GM18861 (cell line): Measurements from ENCODE around the gene UGT1A8.
"Not testable (repeated sequence)": the region's sequence is repeated elsewhere in the genome, so short reads cannot be mapped to it uniquely, and the experiment has no call there.

Experiments used
- ATAC-seq: cut with Tn5 transposase; IDR thresholded peaks from one replicate; pipeline ENCODE4 v1.9.1; 2021; ENCODE audit not compliant: unreplicated experiment

The UGT1A8 gene

DNA sequence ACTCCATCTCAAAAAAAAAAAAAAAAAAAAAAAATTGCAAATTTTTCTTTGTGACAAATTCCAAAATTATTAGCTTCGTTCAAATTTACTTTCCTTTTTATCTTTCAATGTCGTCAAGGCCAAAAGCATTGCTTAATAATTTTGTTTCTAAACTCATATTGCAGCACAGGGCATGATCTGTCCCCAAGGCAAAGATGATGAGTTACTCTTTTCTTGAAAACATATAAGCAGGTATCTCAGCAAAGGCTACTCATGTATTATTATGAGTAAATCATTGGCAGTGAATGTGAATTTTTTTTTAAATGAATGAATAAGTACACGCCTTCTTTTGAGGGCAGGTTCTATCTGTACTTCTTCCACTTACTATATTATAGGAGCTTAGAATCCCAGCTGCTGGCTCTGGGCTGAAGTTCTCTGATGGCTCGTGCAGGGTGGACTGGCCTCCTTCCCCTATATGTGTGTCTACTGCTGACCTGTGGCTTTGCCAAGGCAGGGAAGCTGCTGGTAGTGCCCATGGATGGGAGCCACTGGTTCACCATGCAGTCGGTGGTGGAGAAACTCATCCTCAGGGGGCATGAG lies 64.2 kb downstream of the UGT1A8 start, which contains the start of gene UGT1A7:
UGT1A7 (plus strand) TSS at position 381 of the 579 bp plus-strand sequence; CDS start at position 418, 37 bp downstream.
- no peak for ATAC-seq

DNA sequence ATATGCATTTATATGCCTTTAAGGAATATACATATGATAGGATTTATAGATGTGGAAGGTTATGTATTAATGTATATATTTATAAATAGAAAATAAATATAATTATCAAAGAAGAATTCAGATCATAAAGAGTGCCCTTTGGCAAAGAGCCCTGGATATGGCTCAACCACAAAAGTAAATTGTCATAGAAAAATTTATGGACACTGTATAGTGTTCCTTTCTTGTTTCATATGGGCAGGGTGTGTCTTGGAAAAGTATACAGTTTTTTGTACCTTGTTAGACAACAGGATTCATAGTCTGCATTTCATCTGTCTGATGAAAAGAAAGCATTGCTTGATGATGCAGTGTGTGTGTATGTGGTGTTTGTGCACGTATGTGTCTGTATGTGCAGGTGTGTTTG lies 67.2 kb downstream of the UGT1A8 start:
- ATAC-seq, result no peak

DNA sequence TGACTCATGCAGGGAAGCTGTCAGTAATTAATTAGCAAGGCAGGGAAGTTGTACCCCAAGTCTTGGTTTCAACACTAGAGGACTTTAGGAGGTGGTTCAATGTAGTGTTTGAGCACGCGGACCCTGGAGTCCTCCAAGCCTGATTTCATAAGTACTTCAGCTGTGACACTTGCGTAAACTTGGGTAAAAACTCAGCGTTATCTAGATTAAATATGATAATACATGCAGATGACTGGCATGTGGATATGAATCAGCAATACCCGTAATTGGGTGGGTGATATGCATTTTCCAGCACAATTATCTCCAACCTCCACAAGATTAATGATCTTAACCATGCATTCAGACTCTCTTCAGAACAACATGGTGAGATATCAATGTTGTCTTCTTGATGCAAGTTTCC lies 69.5 kb downstream of the UGT1A8 start:
- no peak for ATAC-seq

DNA sequence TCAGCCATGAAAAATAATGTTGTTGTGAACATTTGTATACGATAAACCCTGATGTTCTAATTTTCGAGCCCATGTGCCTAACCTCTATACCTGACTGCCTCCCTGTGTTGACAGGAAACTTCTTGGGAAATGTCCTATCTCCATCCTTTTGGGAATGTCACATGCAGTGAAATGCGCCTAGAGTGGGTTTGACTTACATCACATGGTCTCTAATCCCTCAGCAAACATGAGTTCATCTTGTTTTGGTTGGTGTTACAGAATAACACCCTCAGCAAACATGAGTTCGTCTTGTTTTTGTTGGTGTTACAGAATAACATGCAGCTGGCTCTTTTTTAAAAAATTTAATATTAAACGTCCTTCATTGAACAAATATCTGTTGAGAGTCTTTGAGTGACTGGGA lies 70.9 kb downstream of the UGT1A8 start:
- ATAC-seq, result no peak

DNA sequence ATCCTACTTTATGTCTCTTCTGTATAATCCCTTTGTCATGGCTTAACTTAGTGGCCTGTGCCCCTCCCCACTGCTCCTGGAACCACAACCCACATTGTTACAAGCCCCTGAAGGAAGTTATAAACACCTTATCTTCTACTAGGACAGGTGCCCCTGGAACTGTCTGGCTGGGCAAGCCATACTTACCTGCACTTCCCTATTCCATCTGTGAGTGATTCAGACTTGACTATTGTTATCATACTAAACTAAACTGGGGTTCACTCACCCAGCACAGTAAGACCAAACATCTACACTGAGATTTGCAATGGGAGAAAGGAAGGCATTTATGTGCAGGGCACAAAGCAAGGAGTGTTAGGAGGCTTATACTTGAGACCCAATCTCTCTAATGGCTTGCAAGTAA lies 71.6 kb downstream of the UGT1A8 start:
- ATAC-seq, result no peak

DNA sequence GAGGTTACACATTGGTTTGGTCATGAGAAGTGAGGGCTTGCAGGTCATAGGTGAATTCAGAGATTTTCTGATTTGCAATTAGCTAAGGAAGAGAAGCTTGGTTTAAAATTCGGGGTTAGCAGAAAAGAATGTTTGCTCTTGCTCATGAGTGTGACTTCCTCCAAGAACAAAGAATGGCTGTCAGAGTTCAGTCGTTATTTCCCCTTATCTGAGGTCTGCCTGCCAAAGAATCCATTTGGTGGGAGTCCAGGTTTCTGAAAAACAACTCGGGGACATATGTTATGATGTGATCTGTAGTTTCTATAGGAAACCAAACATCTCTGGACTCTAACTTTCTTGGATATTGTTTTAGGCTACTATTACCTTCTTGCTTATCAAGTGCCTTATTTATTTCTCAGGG lies 72.1 kb downstream of the UGT1A8 start:
- ATAC-seq, result no peak

DNA sequence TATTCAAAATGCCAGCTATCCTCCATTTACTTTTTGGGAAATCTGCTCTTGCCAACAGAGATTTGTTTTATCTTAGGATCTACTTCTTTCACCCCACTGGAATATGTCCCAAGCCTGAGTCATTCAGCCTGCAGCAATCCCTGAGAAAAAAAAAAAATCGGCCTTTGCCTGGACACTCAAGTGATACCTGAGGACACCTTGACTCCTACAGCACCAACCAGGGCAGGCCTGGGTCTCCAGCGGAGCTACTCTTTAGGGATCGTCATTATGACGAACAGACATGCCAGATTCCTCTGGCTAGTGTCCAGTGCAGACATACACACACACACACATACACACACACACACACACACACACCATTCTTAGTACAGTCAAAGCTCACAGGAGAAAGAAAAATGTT lies 73.0 kb downstream of the UGT1A8 start:
- no peak for ATAC-seq

DNA sequence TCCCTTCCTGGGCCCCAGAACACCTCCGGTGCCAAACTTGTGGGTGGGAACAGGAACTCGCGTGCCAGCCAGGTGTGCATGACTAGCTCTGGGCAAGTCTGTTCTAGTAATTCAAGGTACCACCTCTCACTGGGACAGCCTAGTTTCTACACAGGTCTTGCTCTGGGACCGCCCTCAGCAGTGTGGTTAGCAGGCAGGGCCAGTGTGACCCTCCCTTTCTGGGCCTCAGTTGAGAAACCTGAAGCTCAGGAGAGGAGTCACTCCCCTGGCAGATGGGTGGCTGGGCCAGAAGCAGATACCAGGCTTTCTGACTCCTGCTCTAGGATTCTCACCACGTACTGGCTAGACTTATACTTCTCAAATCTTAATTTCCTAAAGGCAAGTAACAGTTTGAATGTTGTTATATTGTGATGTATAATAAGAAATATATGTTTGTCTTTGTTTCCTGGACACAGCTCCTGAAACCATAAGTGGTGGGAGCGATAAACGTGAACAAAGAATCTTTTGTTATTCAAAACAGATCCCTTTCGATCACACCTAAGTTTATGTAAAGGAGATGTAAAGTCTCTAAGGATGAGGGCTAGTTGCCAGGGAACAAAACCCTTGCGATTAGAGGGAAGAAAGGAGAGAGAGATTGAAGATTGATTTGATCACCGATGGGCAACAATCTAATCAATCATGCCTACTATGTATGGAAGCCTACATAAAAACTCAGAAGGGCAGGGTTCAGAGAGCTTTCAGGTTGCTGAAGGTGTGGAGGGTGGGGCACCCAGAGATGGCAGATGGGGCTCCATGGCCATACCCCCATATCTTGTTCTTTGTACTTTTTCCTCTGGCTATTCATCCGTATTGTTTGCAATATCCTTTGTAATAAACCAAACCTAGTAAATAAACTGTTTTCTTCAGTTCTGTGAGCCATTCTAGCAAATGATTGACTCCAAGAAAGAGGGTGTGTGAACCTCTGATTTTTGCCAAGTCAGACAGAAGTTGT lies 74.3 kb downstream of the UGT1A8 start:
- ATAC-seq, result no peak

DNA sequence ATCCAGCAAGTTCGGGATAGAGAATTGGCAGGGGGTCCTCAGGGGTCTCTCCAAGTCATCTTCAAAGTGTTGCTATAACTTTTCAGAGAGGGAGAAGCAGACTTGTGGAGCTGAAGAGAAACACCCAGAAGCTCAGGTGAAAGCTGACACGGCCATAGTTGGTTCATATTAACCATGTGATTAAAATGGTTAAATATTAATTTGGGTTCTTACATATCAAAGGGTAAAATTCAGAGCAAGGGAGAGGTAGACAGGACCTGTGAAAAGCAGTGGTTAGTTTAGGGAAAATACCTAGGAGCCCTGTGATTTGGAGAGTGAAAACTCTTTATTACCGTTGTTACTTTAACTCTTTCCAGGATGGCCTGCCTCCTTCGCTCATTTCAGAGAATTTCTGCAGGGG lies 75.2 kb downstream of the UGT1A8 start, which contains the start of gene UGT1A6:
UGT1A6 (plus strand) TSS at position 243 of the 400 bp plus-strand sequence; CDS start at position 358, 115 bp downstream.
- no peak for ATAC-seq

DNA sequence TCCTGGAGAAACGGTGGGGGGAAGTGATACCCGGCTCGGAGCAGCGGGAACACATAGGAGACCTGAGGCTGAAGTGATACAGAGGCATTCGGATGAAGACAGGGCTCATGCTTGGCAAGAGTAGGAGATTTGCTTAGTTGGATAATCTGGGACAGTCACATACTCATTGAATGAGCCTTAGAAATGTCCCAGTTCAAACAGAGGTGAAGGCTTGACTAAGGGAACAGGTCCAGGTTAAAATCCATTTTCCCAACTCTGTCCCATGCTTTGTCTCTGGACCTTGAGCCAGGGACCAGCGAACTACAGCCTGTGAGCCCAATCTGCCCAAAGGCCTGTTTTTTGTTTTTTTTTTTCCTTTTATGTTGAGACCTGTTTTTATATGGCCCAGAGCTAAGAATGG lies 76.5 kb downstream of the UGT1A8 start:
- no peak for ATAC-seq

DNA sequence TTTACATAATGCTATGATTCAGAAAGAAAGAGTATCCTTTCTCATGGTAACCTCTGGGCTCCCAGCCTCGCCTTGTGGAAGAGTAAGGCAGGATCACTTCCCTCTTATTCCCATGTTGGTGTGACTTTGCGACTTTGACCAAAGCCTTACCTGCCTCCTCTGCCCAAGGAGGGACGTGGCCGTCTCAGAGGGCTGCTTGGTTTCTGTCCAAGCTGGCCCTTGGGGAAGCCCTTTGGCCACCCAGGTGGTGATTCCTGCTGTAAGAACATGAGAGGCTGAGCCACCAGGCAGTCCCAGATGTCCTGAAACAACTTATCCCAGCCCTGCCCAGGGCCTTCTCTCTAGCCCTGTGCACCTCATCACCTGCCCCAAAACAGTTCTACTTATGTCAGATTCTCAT lies 81.3 kb downstream of the UGT1A8 start:
- ATAC-seq, result no peak

DNA sequence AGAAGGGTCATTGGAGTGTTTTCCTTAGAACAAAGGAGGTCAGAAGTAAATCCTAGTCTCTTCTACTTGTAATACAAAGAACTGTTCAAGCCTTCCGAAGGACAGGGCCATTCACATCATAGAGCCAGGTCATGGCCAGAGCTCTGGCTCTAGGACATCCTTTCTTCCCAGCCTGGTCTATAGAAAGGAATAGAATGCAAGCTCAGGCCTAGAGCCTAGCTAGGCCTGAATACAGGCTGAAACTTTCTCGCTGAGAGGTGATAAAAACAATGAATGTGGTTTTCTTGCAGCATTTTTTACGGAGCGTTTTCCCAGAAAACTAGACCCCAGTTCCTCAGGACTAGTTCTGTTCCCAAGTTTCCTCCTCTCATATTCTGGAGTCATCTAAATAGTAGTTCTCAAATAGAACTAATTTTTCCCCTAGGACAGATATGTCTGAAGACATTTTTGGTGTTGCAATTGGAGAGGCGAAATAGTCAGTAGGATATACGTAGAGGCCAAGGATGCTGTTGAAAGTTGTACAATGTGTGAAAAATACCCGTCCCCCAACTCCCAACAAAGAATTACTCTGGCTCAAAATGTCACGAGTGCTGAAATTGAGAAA lies 82.1 kb downstream of the UGT1A8 start:
- no peak for ATAC-seq

DNA sequence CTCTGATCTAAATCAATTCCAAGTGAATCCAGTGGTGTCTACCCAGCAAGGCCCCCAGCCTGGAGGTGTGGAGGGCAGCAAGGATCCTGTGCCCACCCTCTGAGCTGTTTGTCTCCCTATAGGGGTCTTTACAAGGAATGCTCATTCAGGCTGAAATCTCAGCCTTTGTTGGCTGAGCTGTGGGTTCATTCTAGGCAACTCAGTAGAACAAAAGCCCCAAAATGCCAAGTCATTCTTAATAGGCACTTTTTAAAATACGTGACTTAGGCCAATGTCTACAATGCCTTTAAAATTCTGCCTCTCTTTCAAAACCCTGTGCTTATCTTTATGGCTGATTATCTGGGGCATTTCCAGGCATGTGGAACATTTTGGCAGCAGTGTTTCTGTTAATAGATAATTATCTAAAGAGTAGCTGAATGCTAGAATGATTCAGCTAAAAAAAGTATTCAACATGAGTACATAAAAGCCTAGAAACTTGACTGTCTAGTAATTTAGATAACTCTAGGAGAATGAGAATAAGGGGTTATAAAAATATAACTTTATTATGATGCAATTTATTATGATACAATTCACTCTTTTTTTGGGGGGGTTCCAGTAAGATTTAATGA lies 82.7 kb downstream of the UGT1A8 start:
- no peak for ATAC-seq

DNA sequence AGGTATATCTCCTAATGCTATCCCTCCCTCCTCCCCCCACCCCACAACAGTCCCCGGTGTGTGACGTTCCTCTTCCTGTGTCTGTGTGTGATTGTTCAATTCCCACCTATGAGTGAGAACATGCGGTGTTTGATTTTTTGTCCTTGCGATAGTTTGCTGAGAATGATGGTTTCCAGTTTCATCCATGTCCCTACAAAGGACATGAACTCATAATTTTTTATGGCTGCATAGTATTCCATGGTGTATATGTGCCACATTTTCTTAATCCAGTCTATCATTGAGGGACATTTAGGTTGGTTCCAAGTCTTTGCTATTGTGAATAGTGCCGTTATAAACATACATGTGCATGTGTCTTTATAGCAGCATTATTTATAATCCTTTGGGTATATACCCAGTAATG lies 83.4 kb downstream of the UGT1A8 start:
- not testable (repeated sequence) for ATAC-seq

DNA sequence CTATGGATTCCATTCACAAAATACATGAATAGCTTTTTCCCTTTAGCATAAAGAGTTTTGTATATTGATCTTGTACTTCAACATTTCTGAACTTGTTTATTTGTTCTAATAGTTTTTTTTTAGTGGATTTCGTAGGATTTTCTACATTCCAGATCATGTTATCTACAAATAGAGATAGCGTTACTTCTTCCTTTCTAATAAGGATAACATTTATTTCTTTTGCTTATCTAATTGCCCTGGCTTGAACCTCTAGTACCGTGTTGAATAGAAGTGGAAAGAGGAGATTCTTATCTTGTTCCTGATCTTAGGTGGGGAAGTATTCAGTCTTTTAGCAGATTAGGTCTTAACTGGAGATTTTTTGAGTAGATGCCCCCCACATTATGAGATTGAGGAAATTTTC lies 84.8 kb downstream of the UGT1A8 start:
- ATAC-seq, result no peak

DNA sequence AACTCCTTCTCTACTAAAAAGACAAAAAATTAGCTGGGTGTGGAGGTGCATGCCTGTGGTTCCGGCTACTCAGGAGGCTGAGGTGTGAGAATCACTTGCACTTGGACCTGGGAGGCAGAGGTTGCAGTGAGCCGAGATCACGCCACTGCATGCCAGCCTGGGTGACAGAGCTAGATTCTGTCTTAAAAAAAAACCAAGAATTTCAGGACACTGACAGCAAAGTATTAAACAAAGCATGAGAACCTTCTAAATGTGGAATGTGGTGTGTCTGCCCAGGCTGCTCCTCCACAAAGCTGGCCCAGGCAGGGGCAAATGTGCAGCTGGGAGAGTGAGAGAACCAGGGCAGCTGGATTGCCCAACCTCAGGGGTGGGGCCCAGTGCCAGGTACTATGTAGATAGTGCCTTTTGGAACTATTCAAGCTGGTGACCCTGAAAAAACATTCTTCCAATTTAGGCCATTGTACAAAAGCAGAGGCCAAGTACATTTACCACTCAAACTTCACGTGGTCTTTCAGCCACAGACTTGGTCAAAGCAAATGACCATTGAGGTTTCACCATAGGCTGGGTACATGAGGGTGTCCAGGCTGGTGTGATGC lies 88.6 kb downstream of the UGT1A8 start:
- ATAC-seq, result no peak

DNA sequence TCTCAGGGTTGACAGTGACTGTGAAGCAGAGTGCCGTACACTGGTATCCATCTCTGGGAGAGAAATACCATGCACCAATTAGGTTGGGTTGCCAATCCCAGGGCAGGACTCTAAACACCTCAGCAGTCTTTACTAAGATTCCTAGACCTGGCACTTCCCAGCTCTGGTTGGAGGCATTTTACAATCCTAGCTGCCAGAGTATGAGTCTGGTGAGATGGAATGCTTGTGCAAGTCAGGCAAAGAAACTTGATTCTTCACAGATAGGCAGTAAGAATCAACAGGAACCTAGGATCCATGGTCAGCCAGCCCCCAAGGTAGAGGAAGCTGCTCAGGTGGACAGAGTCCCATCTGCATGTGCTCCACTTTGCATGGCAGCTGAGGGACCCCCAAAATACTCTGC lies 89.3 kb downstream of the UGT1A8 start:
- ATAC-seq, result no peak

DNA sequence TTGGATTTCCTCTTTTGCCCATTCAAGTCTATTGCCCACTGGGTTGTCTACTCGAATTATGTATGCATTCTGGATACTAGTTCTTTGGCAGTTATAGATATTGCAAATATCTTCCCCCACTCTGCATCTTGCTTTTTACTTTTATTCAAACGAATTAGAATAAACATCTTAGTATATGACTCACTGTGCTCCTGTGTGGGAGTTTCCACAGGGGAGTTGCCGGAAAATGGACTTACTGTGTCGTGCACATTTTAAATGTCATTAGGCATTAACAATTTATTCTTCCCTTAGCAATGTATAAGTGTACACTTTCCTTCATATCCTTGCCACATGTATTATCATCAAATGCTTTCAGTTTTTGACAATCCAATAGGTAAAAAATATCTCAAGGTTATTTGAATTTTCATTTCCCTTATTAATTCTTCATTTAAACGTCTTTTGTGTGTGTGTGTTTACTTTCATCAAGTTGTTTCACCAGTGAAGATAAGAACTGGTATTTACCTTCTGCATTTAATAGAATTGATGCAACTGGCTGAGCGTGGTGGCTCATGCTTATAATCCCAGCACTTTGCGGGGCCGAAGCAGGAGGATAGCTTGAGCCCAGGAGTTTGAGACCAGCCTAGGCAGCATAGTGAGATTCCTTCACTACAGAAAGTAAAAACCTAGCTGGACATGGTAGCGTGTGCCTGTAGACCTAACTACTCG lies 90.7 kb downstream of the UGT1A8 start:
- ATAC-seq, result no peak

DNA sequence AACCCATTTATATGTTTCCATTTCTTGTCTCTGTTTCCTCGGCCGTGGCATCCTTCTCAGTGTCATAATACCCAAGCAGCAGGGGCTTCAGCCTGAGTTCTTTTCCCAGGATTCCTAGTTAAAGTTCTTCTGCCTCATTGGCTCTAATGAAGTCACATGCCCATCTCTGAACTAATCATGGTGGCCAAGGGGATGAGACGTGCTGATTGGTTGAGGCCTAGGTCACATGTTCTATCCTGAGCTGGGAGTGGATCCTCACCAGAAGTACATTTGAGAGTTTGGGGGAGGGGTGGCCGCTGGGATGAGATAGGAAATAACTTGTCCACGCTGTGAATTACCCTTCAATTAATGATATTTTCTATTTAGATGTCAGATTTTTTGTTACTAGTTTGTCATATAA lies 91.5 kb downstream of the UGT1A8 start:
- no peak for ATAC-seq

DNA sequence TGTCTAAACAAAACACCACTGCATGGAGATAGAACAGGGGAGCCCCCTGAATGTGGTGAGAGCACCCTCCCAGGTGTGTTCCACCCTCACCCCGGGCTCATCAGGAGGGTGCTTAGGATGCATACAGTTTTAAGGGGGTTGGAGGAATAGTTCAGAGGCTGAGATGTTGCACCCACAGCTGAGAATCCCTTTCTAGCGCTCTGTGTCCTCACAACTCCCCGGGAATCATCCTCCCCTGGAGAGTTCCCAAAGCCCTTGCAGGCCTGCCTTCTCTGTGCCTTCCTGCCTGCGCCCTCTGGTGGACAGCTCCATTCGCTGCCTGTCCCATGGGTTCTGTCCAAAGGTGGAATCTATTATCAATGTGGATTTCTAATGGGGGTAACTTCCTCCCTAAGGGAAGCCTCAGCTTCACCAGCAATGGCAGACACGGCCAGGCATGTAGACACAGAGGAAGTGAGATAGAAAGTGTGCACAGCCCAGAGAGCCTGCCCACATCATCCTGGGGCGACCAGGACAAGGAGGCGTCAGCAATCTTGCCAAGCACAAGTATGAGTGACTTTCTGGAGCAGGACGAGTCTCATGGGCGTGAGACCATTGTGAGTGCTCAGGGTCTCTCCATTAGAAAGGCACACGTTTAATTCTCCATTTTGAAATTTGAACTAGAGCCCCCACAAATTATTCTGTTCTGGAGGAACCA lies 94.0 kb downstream of the UGT1A8 start:
- no peak for ATAC-seq
